Panc1 (cell line): ENCODE data around the gene TSPAN4. TPM values are rescaled to one million over a fixed set of nuclear protein-coding genes. Genes with fewer than 3 reads are reported as not detected.

ENCODE experiments used
- ATAC-seq: fragments of 200-7000 bp; cut with Tn5 transposase; 2 replicates; pipeline ENCODE4 v1.9.1; 2020; ENCODE audit warnings: mild to moderate bottlenecking, moderate library complexity
- BruUV-seq: library from RNA; stranded (reverse); fragments of 400-500 nt; replicated peaks from 2 replicates; lab custom pipeline; 2021; lab: Mats Ljungman, UMichigan
- CTCF ChIA-PET: fragments of 300-600 bp; sonication (Branson Sonifier 250); formaldehyde crosslinking; loops from one replicate; lab custom pipeline; 2022; ENCODE audit warnings: antibody characterized with exemption; lab: Charles Lee
- POLR2A ChIA-PET: fragments of 300-600 bp; sonication (Branson Sonifier 250); formaldehyde crosslinking; loops from one replicate; lab custom pipeline; 2022; ENCODE audit warnings: antibody characterized with exemption; lab: Charles Lee
- DNase-seq: peaks from one replicate; pipeline ENCODE4 v3.0.0-alpha.2; 2010; ENCODE audit warnings: low read depth, low spot score
- H3K27ac ChIP-seq: 2 replicates; pipeline ENCODE4 v1.5.1; 2011; ENCODE audit warnings: mild to moderate bottlenecking, low read length, inconsistent platforms
- H3K27me3 ChIP-seq: fragments of 200-500 bp; sonication (Bioruptor generic); 2 replicates; pipeline ENCODE4 v1.6.0; 2014; ENCODE audit warnings: low read length, inconsistent platforms; ENCODE audit not compliant: control insufficient read depth, insufficient read depth
- H3K36me3 ChIP-seq: fragments of 200-500 bp; sonication (Bioruptor generic); 2 replicates; pipeline ENCODE4 v1.5.1; 2014; ENCODE audit warnings: inconsistent platforms, mild to moderate bottlenecking, low read length, moderate library complexity; ENCODE audit not compliant: control insufficient read depth, insufficient read depth
- H3K4me1 ChIP-seq: 2 replicates; pipeline ENCODE4 v1.5.1; 2011; ENCODE audit warnings: inconsistent platforms, mild to moderate bottlenecking, low read length, moderate library complexity; ENCODE audit not compliant: control insufficient read depth, insufficient read depth
- H3K4me3 ChIP-seq, 2 experiments: 2 replicates each; pipeline ENCODE4 v1.5.1; 2011 to 2012; ENCODE audit warnings: low read depth in 2 of 2, low read length in 2 of 2, mild to moderate bottlenecking in 2 of 2, inconsistent platforms in 1 of 2, moderate library complexity in 1 of 2
- H3K9me3 ChIP-seq: fragments of 200-500 bp; sonication (Bioruptor generic); 2 replicates; pipeline ENCODE4 v1.5.1; 2014; ENCODE audit warnings: low read depth, mild to moderate bottlenecking, inconsistent platforms, low read length, moderate library complexity; ENCODE audit not compliant: control insufficient read depth, insufficient read depth
- POLR2AphosphoS5 ChIP-seq: IDR thresholded peaks from 2 replicates; pipeline ENCODE4 v1.6.1; 2012; ENCODE audit warnings: mild to moderate bottlenecking, low read depth, low read length, moderate library complexity
- REST ChIP-seq, 2 experiments: IDR thresholded peaks; 2 replicates each; pipeline ENCODE4 v1.6.1; 2011 to 2012; ENCODE audit warnings: low read depth in 2 of 2, control low read depth in 1 of 2, low read length in 1 of 2, mild to moderate bottlenecking in 1 of 2, moderate library complexity in 1 of 2; ENCODE audit not compliant: insufficient read depth in 1 of 2
- SIN3A ChIP-seq: IDR thresholded peaks from 2 replicates; pipeline ENCODE4 v1.6.1; 2012; ENCODE audit warnings: low read depth, mild to moderate bottlenecking, low read length, moderate library complexity, borderline replicate concordance; ENCODE audit not compliant: insufficient read depth
- TCF7L2 ChIP-seq: IDR thresholded peaks from 2 replicates; pipeline ENCODE4 v1.6.1; 2011; ENCODE audit warnings: mild to moderate bottlenecking, low read depth, low read length, inconsistent platforms
- in situ Hi-C: cut with HindIII; loops from 2 replicates; pipeline ENCODE4 v1.10.0; 2016; ENCODE audit warnings: low sequenced_read_pairs, low pct_unique_long_range_greater_than_20kb
- intact Hi-C: fragments of 100-400 bp; cut with micrococcal nuclease; formaldehyde crosslinking; loops from one replicate; pipeline ENCODE4 v1.10.0; 2022; ENCODE audit not compliant: unreplicated experiment
- total RNA-seq: library from RNA; stranded (reverse); gene quantifications from one replicate; pipeline ENCODE4 v1.2.1, GENCODE V29; 2021; ENCODE audit not compliant: unreplicated experiment
- TF ChIP-seq, protein P1 (sequence below): fragments of 450-650 bp; IDR thresholded peaks from 2 replicates; pipeline ENCODE4 v1.5.1; 2017; ENCODE audit warnings: mild to moderate bottlenecking

TSPAN4 gene
- total RNA-seq, 1 experiment from 2014 or later: 187 TPM

DNA sequence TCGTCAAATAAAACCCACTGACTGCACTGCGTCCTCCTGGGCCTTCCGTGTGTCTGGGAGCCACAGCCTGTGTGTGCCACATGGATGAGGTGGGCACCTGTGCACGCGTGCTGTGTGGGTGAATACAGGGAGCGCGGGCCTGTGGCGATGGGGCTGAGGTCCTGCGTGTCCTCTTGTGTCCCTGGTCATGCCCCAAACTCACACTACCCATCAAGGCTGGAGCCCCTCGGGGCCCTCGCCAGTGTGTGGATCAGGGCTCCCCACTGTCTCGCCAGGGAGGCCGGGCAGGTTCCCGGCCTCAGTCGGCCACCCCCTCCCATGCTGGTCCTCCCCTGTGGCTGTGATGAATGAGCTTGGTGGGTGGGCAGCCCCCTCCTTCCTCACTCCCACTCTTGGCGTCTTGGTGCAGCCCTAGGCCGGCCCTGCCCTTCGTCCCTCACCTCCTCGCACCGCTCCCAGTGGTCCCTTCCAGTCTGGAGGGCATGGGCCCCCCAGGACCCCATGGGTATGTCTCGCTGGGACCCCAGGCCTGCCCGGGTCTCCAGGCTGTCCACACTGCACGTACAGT is 10.6 kb upstream of the TSPAN4 start:
- ATAC-seq (no peak), DNase-seq (no peak)
- BruUV-seq: no TSS peak
- in situ Hi-C loops (no loop called here), intact Hi-C loops (no loop called here)
- peak overlapping the region; percentile 78 to 82 for H3K4me3 ChIP-seq
- no peak for TF ChIP-seq SIN3A
- peaks cover 5% of the 10 kb centered on the region; the same call in 1 of the 2 replicates for H3K36me3 ChIP-seq
- H3K4me1 ChIP-seq: peaks cover 56% of the 10 kb centered on the region
- no peaks in the 10 kb centered on the region for H3K27me3 ChIP-seq
- ChIA-PET POLR2A (interaction anchor here (1.5 to 2.5 kb wide), 2 partner anchors 13 to 16 kb away, joined by 4 to 8 read pairs; no protein-coding TSS in a partner anchor), CTCF (interaction anchor here (0.6 kb wide), 1 partner anchor 326 kb away, joined by 14 read pairs; no protein-coding TSS in a partner anchor)
- H3K9me3 ChIP-seq: no peaks in the 10 kb centered on the region
- H3K27ac ChIP-seq: peak overlapping the region; percentile 79

DNA sequence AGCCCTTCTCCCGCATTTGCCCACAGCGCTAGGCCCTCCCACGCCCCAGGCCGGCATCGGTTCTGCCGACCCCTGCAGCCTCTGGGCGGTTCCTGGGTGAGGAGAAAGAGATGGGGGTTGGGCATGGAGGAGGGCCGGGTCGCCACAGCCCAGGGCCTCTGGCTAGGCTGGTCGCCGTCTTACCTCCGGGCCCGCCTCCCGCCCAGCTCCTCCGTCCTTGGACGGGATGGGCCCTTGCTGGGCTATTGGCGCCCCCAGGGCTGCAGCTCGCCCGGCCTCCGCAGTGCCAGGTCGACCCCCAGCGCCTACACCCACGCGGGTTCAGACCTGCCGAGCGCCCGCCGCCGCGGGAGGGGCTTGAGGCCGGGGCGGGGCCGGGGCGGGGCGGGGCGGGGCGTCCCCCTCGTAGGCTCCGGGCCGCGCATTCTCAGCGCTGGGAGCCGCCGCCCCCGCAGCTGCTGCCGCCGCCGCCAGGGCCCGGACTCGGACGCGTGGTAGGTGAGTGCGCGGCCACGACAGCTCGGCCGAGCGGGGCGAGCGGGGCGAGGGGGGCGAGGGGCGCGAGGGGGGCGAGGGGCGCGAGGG is 10.0 kb upstream of the TSPAN4 start, which contains the start of gene CD151:
Gene CD151 (plus strand): TSS at position 424 of the 585 bp plus-strand sequence. CDS start 3,118 bp downstream, outside the sequence.
- DNase-seq (no peak), ATAC-seq (peak; percentile 23)
- in situ Hi-C loops (no loop called here), intact Hi-C loops (no loop called here)
- no TSS peak for BruUV-seq
- Histone ChIP-seq H3K4me3 (peak within 1 kb of the TSS; percentile 78 to 89), H3K9me3 (no peaks in the 10 kb centered on the region), H3K36me3 (peaks cover 5% of the 10 kb centered on the region; the same call in 1 of the 2 replicates), H3K27me3 (no peaks in the 10 kb centered on the region), H3K27ac (peak within 1 kb of the TSS; percentile 93), H3K4me1 (peaks cover 59% of the 10 kb centered on the region)
- ChIA-PET CTCF (no interaction called here), POLR2A (no interaction called here)
- TF ChIP-seq REST (IDR thresholded peaks at IDR 0.05; ENCODE audit: insufficient read depth in 1 of 2, low read depth in 2 of 2, low read length in 1 of 2) (no peak), SIN3A (peak; percentile 80; the same call in 1 of the 2 replicates), TCF7L2 (no peak), POLR2AphosphoS5 (peak; percentile 59; the same call in 1 of the 2 replicates)
- TF ChIP-seq, protein P1, sequence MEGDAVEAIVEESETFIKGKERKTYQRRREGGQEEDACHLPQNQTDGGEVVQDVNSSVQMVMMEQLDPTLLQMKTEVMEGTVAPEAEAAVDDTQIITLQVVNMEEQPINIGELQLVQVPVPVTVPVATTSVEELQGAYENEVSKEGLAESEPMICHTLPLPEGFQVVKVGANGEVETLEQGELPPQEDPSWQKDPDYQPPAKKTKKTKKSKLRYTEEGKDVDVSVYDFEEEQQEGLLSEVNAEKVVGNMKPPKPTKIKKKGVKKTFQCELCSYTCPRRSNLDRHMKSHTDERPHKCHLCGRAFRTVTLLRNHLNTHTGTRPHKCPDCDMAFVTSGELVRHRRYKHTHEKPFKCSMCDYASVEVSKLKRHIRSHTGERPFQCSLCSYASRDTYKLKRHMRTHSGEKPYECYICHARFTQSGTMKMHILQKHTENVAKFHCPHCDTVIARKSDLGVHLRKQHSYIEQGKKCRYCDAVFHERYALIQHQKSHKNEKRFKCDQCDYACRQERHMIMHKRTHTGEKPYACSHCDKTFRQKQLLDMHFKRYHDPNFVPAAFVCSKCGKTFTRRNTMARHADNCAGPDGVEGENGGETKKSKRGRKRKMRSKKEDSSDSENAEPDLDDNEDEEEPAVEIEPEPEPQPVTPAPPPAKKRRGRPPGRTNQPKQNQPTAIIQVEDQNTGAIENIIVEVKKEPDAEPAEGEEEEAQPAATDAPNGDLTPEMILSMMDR: no peak
